Body of pancreas (tissue), 4 donors: ENCODE measurements around the gene WNT5B. TPM values are rescaled to one million over a fixed set of nuclear protein-coding genes. Genes with fewer than 3 reads are reported as not detected.

ENCODE experiments used
- ATAC-seq: fragments of 150-250 bp; one replicate; pipeline ENCODE4 v1.9.1; 2016
- DNase-seq, 4 donors: peaks; one replicate each; pipeline ENCODE4 v3.0.0-alpha.2; 2019
- H3K27ac ChIP-seq, 4 donors: fragments of 200-600 bp; sonication (generic); 1 replicate in 3 of 4; 2 replicates in 1 of 4; pipeline versions ENCODE4 v1.5.1 to v1.6.1; 2016 to 2019; ENCODE audit warnings: mild to moderate bottlenecking in 1 of 4, mixed read lengths in 1 of 4, moderate library complexity in 1 of 4
- H3K27me3 ChIP-seq, 2 donors: fragments of 200-600 bp; sonication (generic); one replicate each; pipeline ENCODE4 v1.6.0; 2016; ENCODE audit warnings: mild to moderate bottlenecking in 1 of 2
- H3K36me3 ChIP-seq, 2 donors: fragments of 200-600 bp; sonication (generic); replicated peaks in 1 of 2; 2 replicates each; pipeline ENCODE4 v1.5.1; 2016; ENCODE audit warnings: low read depth in 2 of 2; ENCODE audit not compliant: insufficient read depth in 1 of 2
- H3K4me1 ChIP-seq: fragments of 200-600 bp; sonication (generic); one replicate; pipeline ENCODE4 v1.6.0; 2016
- H3K4me3 ChIP-seq, 2 donors: fragments of 200-600 bp; sonication (generic); 1 replicate in 1 of 2; 2 replicates in 1 of 2; pipeline ENCODE4 v1.5.1; 2016 to 2019
- H3K9me3 ChIP-seq, 3 donors: fragments of 200-600 bp; sonication (generic); 1 replicate in 2 of 3; 2 replicates in 1 of 3; pipeline ENCODE4 v1.5.1; 2016
- POLR2A ChIP-seq, 3 donors: fragments of 450-650 bp; IDR thresholded peaks; one replicate each; pipeline ENCODE4 v1.6.1; 2016; ENCODE audit warnings: antibody characterized with exemption in 3 of 3, mild to moderate bottlenecking in 2 of 3
- WGBS, 2 donors: methylation state at CpG; one replicate each; pipeline ENCODE4 v1.1.5; 2017; 5-methylcytosine and 5-hydroxymethylcytosine counted together
- intact Hi-C: fragments of 100-400 bp; cut with DNase I; formaldehyde crosslinking; loops from one replicate; pipeline ENCODE4 v1.15.1; 2023
- total RNA-seq, 2 donors: library from RNA; depleted of rRNA; stranded (reverse); fragments of >200 nt; gene quantifications; one replicate each; pipeline ENCODE4 v1.1.0, GENCODE V29; 2016
- TF ChIP-seq, protein P1 (sequence below), 7 experiments: fragments of 450-650 bp in 4 of 7; fragments of 200-600 bp in 3 of 7; sonication (generic) in 3 of 7; IDR thresholded peaks; one replicate each; pipeline ENCODE4 v1.5.1; 2016 to 2019; ENCODE audit warnings: antibody characterized with exemption in 7 of 7

WNT5B gene
- total RNA-seq, 2 donors from 2014 or later: not detected

DNA sequence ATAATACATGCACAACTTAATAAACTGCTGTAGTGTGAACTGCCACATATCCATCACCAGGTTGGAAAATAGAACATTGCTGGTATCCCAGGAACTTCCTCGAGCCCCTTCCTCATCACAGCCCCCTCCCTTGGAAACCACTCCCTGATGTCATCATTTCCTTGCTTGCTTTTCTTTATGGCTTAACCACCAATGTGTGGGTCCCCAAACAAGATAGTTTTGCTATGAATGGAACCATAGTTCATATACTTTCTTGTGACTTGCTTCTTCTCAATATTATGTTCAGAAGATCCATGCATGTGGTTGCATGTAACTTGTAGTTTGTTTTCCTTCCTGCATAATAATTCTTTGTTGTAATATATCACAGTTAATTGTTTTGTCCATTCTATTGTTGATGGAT lies 8.9 kb upstream of the WNT5B start:
- ATAC-seq: no peak
- no peak overlapping the region for H3K4me3 ChIP-seq

DNA sequence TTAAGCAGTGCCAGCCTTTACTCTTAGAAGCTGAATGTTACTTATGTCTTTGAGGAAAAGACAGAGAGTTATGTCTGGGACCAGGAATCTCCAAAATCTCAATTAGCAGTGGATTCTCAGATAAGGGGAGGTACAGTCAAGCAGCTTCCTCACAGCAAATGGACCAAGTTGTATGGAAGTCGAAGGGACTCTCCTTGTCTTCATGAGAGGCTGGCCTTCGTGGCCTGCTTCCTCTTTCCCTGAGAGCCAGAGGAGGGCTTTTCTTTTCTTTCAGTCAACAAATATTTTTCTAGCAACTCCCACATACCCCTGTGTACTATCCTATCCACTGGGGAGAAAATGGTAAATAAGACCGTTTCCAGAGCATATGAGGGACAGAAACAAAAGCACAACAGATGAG lies 6.6 kb upstream of the WNT5B start:
- ATAC-seq (no peak), DNase-seq (no peak)
- 73 to 79% methylated on average over 3 of the region's 3 CpGs for WGBS, 2 donors
- Histone ChIP-seq H3K27me3 (no peaks in the 10 kb centered on the region), H3K27ac (no peak overlapping the region), H3K9me3 (no peaks in the 10 kb centered on the region), H3K4me3 (no peak overlapping the region), H3K4me1 (peaks cover 2% of the 10 kb centered on the region), H3K36me3 (no peaks in the 10 kb centered on the region)
- TF ChIP-seq, protein P1, sequence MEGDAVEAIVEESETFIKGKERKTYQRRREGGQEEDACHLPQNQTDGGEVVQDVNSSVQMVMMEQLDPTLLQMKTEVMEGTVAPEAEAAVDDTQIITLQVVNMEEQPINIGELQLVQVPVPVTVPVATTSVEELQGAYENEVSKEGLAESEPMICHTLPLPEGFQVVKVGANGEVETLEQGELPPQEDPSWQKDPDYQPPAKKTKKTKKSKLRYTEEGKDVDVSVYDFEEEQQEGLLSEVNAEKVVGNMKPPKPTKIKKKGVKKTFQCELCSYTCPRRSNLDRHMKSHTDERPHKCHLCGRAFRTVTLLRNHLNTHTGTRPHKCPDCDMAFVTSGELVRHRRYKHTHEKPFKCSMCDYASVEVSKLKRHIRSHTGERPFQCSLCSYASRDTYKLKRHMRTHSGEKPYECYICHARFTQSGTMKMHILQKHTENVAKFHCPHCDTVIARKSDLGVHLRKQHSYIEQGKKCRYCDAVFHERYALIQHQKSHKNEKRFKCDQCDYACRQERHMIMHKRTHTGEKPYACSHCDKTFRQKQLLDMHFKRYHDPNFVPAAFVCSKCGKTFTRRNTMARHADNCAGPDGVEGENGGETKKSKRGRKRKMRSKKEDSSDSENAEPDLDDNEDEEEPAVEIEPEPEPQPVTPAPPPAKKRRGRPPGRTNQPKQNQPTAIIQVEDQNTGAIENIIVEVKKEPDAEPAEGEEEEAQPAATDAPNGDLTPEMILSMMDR (IDR thresholded peaks at IDR 0.05): no peak
- TF ChIP-seq POLR2A (IDR thresholded peaks at IDR 0.05): no peak
- intact Hi-C loops: no loop called here

More for the DNA sequence above, 8.9 kb upstream of the WNT5B start:
- intact Hi-C loops: no loop called here
- Histone ChIP-seq H3K4me1 (no peaks in the 10 kb centered on the region), H3K36me3 (no peaks in the 10 kb centered on the region), H3K27me3 (no peaks in the 10 kb centered on the region), H3K9me3 (no peaks in the 10 kb centered on the region), H3K27ac (no peak overlapping the region)
- no peak for TF ChIP-seq POLR2A (IDR thresholded peaks at IDR 0.05)
- TF ChIP-seq, protein P1 (IDR thresholded peaks at IDR 0.05): no peak
- no peak for DNase-seq
- 27 to 37% methylated on average over 1 of the region's 1 CpG for WGBS, 2 donors

DNA sequence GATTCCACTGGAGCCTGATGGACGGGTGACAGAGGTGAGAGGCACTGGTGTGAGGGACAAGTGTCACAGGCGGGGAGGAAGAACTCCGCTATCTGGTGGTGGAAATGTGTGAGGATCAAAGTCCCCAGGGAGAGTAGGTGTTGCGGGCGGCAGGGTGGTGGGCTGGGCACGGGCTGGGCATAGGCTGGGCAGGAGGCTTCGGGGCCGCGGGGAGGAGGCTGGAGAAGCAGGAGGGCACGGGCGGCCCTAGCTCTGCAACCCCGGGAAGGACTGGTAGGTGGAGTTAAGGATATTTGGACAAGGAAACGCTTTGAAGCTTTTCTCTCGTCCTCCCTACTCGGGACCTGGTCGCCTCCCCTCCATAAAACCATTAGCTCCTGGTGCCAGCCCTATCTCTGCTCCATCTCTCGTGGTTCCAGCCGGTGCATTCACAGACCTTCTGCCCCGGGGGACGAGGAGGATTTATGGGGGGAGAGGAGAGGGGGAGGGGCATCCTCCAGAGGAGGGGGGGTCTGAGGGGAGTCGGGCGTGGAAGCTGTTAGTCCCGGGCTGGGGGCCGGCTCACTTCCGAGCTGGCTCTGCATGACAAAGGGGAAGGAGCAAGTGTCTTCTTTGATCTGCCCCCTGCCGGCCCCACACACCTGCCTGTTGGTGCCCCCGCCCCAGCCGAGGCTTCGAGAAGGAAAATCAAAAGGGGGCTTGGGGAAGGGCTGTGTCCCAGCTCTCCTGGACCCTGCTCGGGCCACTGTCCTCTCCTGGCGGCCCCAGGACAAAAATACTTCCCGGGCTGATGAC lies 504 bp downstream of the WNT5B start:
- WGBS, 2 donors: 6 to 10% methylated on average over 25 to 32 of the region's 32 CpGs
- peaks cover 25% of the 10 kb centered on the region for H3K4me1 ChIP-seq
- H3K27me3 ChIP-seq: no peaks in the 10 kb centered on the region
- peak overlapping the region in 1 of 2 donors; percentile 4 for H3K4me3 ChIP-seq
- intact Hi-C loops: no loop called here
- no peaks in the 10 kb centered on the region for H3K9me3 ChIP-seq
- no peak overlapping the region for H3K27ac ChIP-seq
- H3K36me3 ChIP-seq: no peaks in the 10 kb centered on the region
- DNase-seq (peak in 2 of 4 donors; percentile 23 to 27), ATAC-seq (peak; percentile 22)
- no peak for TF ChIP-seq POLR2A (IDR thresholded peaks at IDR 0.05)
- TF ChIP-seq, protein P1 (IDR thresholded peaks at IDR 0.05): peak in 1 of 7 experiments; percentile 6

DNA sequence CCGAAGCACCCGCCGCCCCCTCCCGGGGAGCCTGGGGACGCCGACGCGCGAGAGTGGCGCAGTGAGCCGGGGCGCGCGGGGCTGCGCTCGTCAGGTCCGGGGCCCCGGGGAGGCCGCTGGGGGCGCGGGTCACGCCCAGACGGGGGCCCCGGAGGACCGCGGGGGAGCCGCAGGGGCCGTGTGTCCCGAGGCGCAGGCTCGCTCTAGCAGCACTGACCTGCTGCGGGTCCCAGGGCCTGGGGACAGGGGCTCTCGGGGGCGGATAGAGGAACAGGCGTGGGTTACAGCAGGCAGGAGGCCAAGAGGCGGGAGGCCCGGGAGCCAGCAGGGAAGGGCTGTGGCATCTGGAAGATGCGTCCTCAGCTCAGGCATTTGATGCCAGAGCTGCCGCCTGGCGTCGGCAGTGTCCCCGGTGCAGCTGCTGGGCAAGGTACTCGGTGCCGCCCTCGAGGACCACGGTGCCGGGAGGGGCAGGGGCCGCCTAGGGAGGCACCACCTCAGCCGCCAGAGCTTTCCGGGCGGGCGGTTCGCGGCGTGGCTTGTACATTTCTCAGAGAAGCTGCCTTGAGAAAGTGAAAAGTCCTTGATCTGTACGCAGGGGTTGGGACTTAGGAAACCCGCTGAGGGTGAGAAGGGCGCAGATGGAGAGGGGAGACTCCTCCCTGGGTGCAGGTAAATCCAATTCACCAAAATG lies 1.2 kb downstream of the WNT5B start:
- DNase-seq (peak; percentile 30 to 60 (median 49)), ATAC-seq (peak; percentile 41)
- H3K36me3 ChIP-seq: no peaks in the 10 kb centered on the region
- no peaks in the 10 kb centered on the region for H3K27me3 ChIP-seq
- no peaks in the 10 kb centered on the region for H3K9me3 ChIP-seq
- intact Hi-C loops: no loop called here
- WGBS, 2 donors: 2 to 30% methylated on average over 5 to 58 of the region's 58 CpGs
- TF ChIP-seq, protein P1 (IDR thresholded peaks at IDR 0.05): peak in 3 of 7 experiments; percentile 19 to 21 (median 20)
- no peak for TF ChIP-seq POLR2A (IDR thresholded peaks at IDR 0.05)
- H3K4me1 ChIP-seq: peaks cover 25% of the 10 kb centered on the region
- peak overlapping the region in 1 of 2 donors; percentile 4 for H3K4me3 ChIP-seq
- H3K27ac ChIP-seq: no peak overlapping the region
